Keratinocyte (primary cell): ENCODE measurements around the gene PALS1. TPM values are rescaled to one million over a fixed set of nuclear protein-coding genes. Genes with fewer than 3 reads are reported as not detected.

Experiments used
- DNase-seq: peaks from one replicate; pipeline ENCODE4 v3.0.0-alpha.2; 2011; ENCODE audit warnings: low read depth, missing footprints, low spot score
- FAIRE-seq: peaks from 2 replicates; lab custom pipeline; 2011; peaks lifted over from hg19 to GRCh38; lab: Jason Lieb, UNC
- H2AFZ ChIP-seq: 2 replicates; pipeline ENCODE4 v1.6.0; 2012; ENCODE audit warnings: low read length, control low read depth, inconsistent platforms; ENCODE audit not compliant: control insufficient read depth
- H3K27ac ChIP-seq: 2 replicates; pipeline ENCODE4 v1.5.1; 2011; ENCODE audit warnings: low read length; ENCODE audit not compliant: control insufficient read depth, insufficient read depth
- H3K27me3 ChIP-seq: 3 replicates; pipeline ENCODE4 v1.6.0; 2011; ENCODE audit warnings: low read length; ENCODE audit not compliant: control insufficient read depth, insufficient read depth; ENCODE audit errors: extremely low read depth
- H3K36me3 ChIP-seq, 2 experiments: 2 replicates in 1 of 2; 3 replicates in 1 of 2; pipeline ENCODE4 v1.5.1; 2011; ENCODE audit warnings: low read length in 2 of 2, mild to moderate bottlenecking in 1 of 2; ENCODE audit not compliant: control insufficient read depth in 2 of 2, insufficient read depth in 2 of 2; ENCODE audit errors: extremely low read depth in 1 of 2
- H3K4me1 ChIP-seq: 3 replicates; pipeline ENCODE4 v1.5.1; 2011; ENCODE audit warnings: low read length; ENCODE audit not compliant: control insufficient read depth, insufficient read depth; ENCODE audit errors: extremely low read depth
- H3K4me2 ChIP-seq: 3 replicates; pipeline ENCODE4 v1.6.0; 2011; ENCODE audit warnings: low read depth, low read length; ENCODE audit not compliant: control insufficient read depth, insufficient read depth; ENCODE audit errors: extremely low read depth
- H3K4me3 ChIP-seq, 3 experiments: fragments of 200-600 bp in 1 of 3; sonication (generic) in 1 of 3; 2 replicates in 2 of 3; 3 replicates in 1 of 3; pipeline ENCODE4 v1.5.1; 2011 to 2016; ENCODE audit warnings: low read length in 3 of 3, mild to moderate bottlenecking in 3 of 3, control low read depth in 2 of 3, inconsistent platforms in 1 of 3, low read depth in 1 of 3, mixed read lengths in 1 of 3, mixed run types in 1 of 3, moderate library complexity in 1 of 3; ENCODE audit not compliant: control insufficient read depth in 2 of 3, insufficient read depth in 2 of 3; ENCODE audit errors: extremely low read depth in 1 of 3
- H3K79me2 ChIP-seq: 2 replicates; pipeline ENCODE4 v1.6.0; 2012; ENCODE audit warnings: low read length; ENCODE audit not compliant: control insufficient read depth, insufficient read depth
- H3K9ac ChIP-seq: 3 replicates; pipeline ENCODE4 v1.6.0; 2011; ENCODE audit warnings: low read length; ENCODE audit not compliant: control insufficient read depth, insufficient read depth; ENCODE audit errors: extremely low read depth
- H3K9me1 ChIP-seq: 3 replicates; pipeline ENCODE4 v1.6.0; 2011; ENCODE audit warnings: low read length; ENCODE audit not compliant: control insufficient read depth, insufficient read depth; ENCODE audit errors: extremely low read depth
- H3K9me3 ChIP-seq: 2 replicates; pipeline ENCODE4 v1.5.1; 2012; ENCODE audit warnings: low read depth, low read length; ENCODE audit not compliant: control insufficient read depth
- H4K20me1 ChIP-seq: 3 replicates; pipeline ENCODE4 v1.6.0; 2011; ENCODE audit warnings: low read length; ENCODE audit not compliant: control insufficient read depth, insufficient read depth; ENCODE audit errors: extremely low read depth
- EZH2 ChIP-seq: IDR thresholded peaks from one replicate; pipeline ENCODE4 v1.6.1; 2012; ENCODE audit warnings: inconsistent platforms, mild to moderate bottlenecking, low read length, moderate library complexity
- dilution Hi-C: fragments of 300-500 bp; cut with MboI; formaldehyde crosslinking; loops from one replicate; pipeline ENCODE4 v1.7.0; 2020; ENCODE audit warnings: low sequenced_read_pairs; ENCODE audit not compliant: extremely low pct_ligation_motif_present
- polyA plus RNA-seq, 5 experiments: library from polyadenylated mRNA; depleted of rRNA in 3 of 5; stranded (reverse) in 3 of 5; stranded (forward) in 1 of 5; unstranded in 1 of 5; fragments of >200 nt; gene quantifications; 1 replicate in 1 of 5; 2 replicates in 3 of 5; 3 replicates in 1 of 5; pipeline versions ENCODE4 v1.2.1 to v1.2.3, GENCODE V29; 2011 to 2012; ENCODE audit warnings: missing spikeins in 2 of 5, low read depth in 1 of 5, low replicate concordance in 1 of 5
- TF ChIP-seq, protein P1 (sequence below), 3 experiments: IDR thresholded peaks in 1 of 3; conservative IDR thresholded peaks in 1 of 3; optimal IDR thresholded peaks in 1 of 3; 2 replicates in 2 of 3; 3 replicates in 1 of 3; pipeline versions ENCODE3 to v1.5.1; 2011; ENCODE audit warnings: low read length in 3 of 3, mild to moderate bottlenecking in 3 of 3, moderate library complexity in 2 of 3, control low read depth in 1 of 3, inconsistent platforms in 1 of 3; ENCODE audit not compliant: insufficient read depth in 2 of 3; ENCODE audit errors: extremely low read depth in 1 of 3

PALS1 gene
- polyA plus RNA-seq, 1 donor (not counting 4 experiments of a cell fraction or from before 2014, with no cell fraction given): 24.9 TPM

DNA sequence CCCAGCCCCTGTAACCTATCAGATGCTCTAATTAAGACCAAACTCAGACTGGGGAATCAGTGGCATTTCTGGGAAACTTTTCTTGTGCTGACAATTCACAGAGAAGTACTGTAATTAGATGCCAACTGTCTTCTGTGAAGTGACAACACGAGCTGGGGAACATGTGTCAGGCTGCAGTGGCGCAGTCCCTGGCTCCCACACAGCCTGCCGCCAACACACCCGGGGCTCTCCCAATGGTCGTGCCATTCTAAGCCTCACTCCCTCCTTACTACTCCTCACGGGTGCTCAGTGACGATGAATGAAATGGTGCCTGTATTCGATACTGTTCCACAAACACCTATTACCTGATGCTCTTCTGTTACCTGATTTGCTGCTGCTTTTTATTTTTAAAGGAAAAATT lies 33.4 kb upstream of the PALS1 start:
- no peaks in the 10 kb centered on the region for H3K27me3 ChIP-seq
- H3K4me3 ChIP-seq: no peak overlapping the region
- H3K36me3 ChIP-seq: no peaks in the 10 kb centered on the region
- dilution Hi-C loops: no loop called here
- H3K79me2 ChIP-seq: no peaks in the 10 kb centered on the region
- H3K9me3 ChIP-seq: no peaks in the 10 kb centered on the region
- H2AFZ ChIP-seq: no peak overlapping the region
- no peak for FAIRE-seq
- H3K9ac ChIP-seq: no peak overlapping the region
- H4K20me1 ChIP-seq: no peaks in the 10 kb centered on the region
- H3K9me1 ChIP-seq: no peaks in the 10 kb centered on the region
- TF ChIP-seq, protein P1, sequence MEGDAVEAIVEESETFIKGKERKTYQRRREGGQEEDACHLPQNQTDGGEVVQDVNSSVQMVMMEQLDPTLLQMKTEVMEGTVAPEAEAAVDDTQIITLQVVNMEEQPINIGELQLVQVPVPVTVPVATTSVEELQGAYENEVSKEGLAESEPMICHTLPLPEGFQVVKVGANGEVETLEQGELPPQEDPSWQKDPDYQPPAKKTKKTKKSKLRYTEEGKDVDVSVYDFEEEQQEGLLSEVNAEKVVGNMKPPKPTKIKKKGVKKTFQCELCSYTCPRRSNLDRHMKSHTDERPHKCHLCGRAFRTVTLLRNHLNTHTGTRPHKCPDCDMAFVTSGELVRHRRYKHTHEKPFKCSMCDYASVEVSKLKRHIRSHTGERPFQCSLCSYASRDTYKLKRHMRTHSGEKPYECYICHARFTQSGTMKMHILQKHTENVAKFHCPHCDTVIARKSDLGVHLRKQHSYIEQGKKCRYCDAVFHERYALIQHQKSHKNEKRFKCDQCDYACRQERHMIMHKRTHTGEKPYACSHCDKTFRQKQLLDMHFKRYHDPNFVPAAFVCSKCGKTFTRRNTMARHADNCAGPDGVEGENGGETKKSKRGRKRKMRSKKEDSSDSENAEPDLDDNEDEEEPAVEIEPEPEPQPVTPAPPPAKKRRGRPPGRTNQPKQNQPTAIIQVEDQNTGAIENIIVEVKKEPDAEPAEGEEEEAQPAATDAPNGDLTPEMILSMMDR (optimal IDR thresholded peaks at IDR 0.05 in 1 of 3, IDR thresholded peaks at IDR 0.05 in 1 of 3, conservative IDR thresholded peaks at IDR 0.05 in 1 of 3; ENCODE audit: extremely low read depth in 1 of 3, insufficient read depth in 2 of 3, low read length in 3 of 3): no peak
- no peak for TF ChIP-seq EZH2
- H3K27ac ChIP-seq: no peak overlapping the region
- no peak overlapping the region for H3K4me2 ChIP-seq
- H3K4me1 ChIP-seq: no peaks in the 10 kb centered on the region
- DNase-seq: no peak

GRCh38 chr14:67218126-67218525 lies 23.1 kb upstream of the PALS1 start:
- Histone ChIP-seq H3K4me1 (peaks cover 24% of the 10 kb centered on the region), H3K9me3 (no peaks in the 10 kb centered on the region), H3K36me3 (no peaks in the 10 kb centered on the region), H3K9me1 (no peaks in the 10 kb centered on the region), H3K9ac (no peak overlapping the region), H3K4me2 (no peak overlapping the region), H3K79me2 (no peaks in the 10 kb centered on the region), H4K20me1 (no peaks in the 10 kb centered on the region), H3K27ac (no peak overlapping the region), H3K27me3 (no peaks in the 10 kb centered on the region), H3K4me3 (no peak overlapping the region), H2AFZ (no peak overlapping the region)
- no peak for DNase-seq
- TF ChIP-seq, protein P1 (optimal IDR thresholded peaks at IDR 0.05 in 1 of 3, IDR thresholded peaks at IDR 0.05 in 1 of 3, conservative IDR thresholded peaks at IDR 0.05 in 1 of 3; ENCODE audit: extremely low read depth in 1 of 3, insufficient read depth in 2 of 3, low read length in 3 of 3): no peak
- no peak for TF ChIP-seq EZH2
- dilution Hi-C loops: no loop called here
- FAIRE-seq: no peak
